Thyroid gland (tissue), 4 donors: ENCODE measurements around the gene NUP98.

Source experiments
- POLR2A ChIP-seq, 2 donors: fragments of 450-650 bp; IDR thresholded peaks; one replicate each; pipeline ENCODE4 v1.6.1; 2017; ENCODE audit warnings: antibody characterized with exemption in 2 of 2, mild to moderate bottlenecking in 2 of 2, moderate library complexity in 1 of 2
- TF ChIP-seq, protein P1 (sequence below), 6 experiments: fragments of 200-600 bp in 3 of 6; fragments of 450-650 bp in 3 of 6; sonication (generic) in 3 of 6; IDR thresholded peaks; one replicate each; pipeline ENCODE4 v1.5.1; 2016 to 2019; ENCODE audit warnings: antibody characterized with exemption in 6 of 6, mild to moderate bottlenecking in 2 of 6, inconsistent platforms in 1 of 6, moderate library complexity in 1 of 6

DNA sequence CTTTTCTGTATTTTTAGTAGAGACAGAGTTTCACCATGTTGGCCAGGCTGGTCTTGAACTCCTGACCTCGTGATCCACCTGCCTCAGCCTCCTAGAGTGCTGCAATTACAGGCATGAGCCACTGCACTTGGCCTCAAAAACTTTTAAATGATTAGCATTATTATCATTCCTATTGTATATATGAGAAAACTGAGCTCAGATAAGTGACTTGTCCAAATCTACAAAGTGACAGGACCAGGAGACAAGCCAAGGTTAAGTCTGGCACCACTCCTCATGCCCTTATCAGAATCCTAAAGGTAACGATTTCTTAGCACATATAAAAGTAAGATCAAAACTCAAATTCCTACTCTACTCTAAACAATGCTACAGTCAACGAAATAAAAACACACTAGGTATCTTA is 94.0 kb downstream of the NUP98 start:
- TF ChIP-seq, protein P1, sequence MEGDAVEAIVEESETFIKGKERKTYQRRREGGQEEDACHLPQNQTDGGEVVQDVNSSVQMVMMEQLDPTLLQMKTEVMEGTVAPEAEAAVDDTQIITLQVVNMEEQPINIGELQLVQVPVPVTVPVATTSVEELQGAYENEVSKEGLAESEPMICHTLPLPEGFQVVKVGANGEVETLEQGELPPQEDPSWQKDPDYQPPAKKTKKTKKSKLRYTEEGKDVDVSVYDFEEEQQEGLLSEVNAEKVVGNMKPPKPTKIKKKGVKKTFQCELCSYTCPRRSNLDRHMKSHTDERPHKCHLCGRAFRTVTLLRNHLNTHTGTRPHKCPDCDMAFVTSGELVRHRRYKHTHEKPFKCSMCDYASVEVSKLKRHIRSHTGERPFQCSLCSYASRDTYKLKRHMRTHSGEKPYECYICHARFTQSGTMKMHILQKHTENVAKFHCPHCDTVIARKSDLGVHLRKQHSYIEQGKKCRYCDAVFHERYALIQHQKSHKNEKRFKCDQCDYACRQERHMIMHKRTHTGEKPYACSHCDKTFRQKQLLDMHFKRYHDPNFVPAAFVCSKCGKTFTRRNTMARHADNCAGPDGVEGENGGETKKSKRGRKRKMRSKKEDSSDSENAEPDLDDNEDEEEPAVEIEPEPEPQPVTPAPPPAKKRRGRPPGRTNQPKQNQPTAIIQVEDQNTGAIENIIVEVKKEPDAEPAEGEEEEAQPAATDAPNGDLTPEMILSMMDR (IDR thresholded peaks at IDR 0.05), result no peak
- TF ChIP-seq POLR2A (IDR thresholded peaks at IDR 0.05), result no peak
